HG03139 (cell line): Measurements from ENCODE around the gene METTL2B.
"Not testable (repeated sequence)": the region's sequence is repeated elsewhere in the genome, so short reads cannot be mapped to it uniquely, and the experiment has no call there.

Source experiments
- ATAC-seq: cut with Tn5 transposase; IDR thresholded peaks from one replicate; pipeline ENCODE4 v1.9.1; 2021; ENCODE audit not compliant: unreplicated experiment

The METTL2B gene

DNA sequence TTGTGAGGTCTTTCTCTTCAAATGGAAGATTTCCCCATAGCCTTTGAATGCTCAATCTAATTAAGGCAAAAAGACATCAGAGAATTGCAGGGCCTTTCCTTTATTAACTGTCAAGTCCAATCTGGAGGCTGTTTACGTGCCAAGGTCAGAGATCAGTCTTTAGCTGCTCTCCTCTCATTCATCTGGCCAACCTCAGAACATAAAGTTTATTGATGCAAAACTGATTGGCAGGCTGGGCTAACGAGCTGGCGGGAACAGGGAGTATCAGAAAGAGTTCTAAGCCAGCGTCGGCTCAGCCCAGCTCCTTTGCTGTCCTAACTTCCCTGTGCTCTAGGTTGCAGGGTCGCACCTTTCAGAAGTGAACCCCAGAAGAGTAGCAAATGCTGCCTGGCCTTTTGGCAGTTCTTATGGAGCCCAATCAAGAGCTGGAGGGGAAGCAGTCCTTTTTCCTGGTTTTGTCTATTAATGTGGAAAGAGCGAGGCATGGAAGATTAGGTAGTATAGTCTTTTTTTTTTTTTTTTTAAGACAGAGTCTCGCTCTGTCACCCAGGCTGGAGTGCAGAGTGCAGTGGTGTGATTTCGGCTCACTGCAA lies 47.5 kb downstream of the METTL2B start:
- ATAC-seq, result not testable (repeated sequence)

DNA sequence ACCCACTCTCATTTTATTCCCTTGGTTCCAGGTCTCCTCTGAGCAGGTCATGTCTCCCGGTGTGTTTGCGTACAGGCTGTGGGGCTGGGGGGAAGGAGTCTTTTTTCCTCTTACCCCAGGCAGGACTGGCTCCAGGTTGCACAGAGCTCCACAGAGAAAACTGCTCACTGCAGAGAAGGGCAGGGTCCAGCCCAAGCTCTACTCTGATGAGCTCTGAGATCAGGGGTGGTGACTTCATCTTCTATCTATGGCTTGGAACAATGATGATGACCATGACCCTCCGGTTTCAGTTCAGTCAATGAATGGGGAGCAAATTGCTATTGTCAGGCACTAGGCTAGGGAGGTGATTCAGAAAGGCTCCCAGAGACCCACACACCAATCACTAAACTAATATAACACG lies 49.0 kb downstream of the METTL2B start:
- ATAC-seq, result not testable (repeated sequence)

DNA sequence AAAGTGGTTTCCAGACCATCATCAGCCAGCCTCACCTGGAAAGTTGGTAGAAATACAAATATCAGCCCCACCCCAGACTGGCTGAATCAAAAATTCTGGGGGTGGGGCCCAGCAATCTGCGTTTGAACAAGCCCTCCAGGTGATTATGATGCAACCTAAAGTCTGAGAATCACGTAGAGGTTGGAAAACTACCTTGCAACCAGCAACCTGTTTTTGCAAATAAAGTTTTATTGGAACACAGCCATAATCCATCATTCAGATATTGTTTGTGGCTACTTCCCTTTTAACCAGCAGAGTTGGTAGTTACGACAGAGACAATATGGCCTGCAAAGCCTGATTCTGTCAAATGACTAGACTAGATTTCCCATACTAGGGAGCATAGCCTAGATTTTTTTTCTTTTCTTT lies 49.5 kb downstream of the METTL2B start:
- ATAC-seq, result not testable (repeated sequence)

DNA sequence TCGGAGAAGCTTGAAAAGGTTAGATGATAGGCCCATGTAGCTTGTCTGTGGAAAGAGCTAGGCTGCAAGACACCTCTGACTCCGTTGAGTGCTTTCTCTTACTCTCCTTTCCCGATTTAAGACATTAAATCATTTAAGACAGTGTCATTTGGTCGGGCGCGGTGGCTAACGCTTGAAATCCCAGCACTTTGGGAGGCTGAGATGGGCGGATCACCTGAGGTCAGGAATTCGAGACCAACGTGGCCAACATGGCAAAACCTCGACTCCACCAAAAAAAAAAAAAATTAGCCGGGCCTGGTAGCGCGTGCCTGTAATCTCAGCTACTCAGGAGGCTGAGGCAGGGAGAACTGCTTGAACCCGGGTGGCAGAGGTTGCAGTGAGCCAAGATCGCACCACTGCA lies 52.6 kb downstream of the METTL2B start:
- not testable (repeated sequence) for ATAC-seq

DNA sequence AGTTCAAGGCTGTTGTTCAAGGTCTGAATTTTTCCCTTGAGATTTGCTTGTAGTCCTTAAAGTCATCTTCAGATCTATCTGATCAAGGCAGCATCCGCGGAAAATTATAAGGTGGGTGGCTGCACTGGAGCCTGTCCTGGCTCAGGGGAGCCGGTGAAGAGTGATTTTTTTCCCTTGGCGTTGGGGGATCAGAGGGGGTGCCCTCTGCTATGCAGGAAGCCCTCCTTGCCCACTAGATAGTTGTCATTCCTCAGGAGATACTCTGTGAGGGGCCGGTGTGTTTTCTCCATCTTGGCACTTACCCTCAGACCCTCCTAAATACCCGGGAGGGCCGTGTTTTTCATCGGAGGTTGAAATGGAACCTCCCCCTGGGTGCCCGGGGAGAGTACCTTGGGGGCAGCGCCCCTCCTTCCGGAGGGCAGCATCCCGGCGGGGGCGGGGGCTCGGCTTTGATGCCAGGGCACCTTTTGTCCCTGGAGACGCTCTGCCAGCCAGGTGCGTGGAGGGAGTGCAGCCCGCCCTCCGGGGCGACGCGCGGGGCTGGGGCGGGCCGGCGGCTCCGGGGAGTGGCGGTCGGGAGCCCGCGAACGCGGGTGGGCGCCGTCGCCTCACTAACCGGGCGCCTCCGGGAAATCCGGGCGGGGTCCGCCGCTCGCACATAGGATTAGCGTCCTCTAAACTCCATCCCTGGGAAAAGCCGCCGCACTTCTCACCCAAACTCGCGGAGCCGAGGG lies 53.7 kb downstream of the METTL2B start:
- ATAC-seq, result peak; percentile 17

GRCh38 chr7:128530855-128531104 lies 54.2 kb downstream of the METTL2B start:
- ATAC-seq, result no peak

DNA sequence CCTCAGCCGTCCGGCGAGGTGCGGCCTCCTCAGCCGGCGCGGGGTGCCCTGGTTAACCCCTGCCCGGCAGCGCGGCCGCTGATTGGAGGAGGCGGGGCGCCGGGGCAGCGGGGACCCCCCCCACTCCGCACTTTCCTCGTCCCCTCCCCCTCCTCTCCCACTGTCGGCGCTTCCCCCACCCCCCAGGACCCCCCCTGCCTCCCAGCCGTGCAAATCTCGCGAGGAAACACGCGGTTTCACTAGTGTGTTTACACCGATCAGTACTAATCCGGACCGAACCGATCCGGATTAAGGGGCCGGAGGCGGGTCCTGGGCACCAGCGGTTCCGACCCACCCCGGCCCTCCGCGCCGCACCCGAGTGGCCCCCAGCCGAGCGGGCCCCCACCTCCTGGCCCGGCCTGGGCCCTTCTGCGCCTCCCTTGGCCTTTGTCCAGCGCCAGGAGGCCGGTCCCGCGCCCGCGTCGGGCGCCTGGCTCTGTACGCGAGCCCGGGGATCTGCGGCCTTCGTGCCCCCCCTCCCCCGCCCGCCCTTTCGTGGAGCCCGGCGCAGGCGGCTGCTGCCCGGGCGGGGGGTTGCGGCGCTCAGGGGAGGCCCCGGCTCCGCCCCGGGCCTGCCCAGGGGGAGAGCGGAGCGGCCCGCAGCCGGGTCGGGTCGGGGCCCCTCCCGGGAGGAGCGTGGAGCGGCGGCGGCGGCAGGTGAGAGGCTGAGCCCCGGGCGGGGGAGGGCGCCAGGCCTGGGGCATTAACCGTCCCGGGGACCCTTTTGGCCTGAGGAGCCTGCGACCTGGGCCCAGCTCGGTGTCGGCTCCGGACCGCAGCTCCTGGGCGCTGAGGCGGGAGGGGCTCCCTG lies 54.8 kb downstream of the METTL2B start:
- peak; percentile 57 for ATAC-seq

GRCh38 chr7:128531955-128532478 lies 55.5 kb downstream of the METTL2B start:
- not testable (repeated sequence) for ATAC-seq

DNA sequence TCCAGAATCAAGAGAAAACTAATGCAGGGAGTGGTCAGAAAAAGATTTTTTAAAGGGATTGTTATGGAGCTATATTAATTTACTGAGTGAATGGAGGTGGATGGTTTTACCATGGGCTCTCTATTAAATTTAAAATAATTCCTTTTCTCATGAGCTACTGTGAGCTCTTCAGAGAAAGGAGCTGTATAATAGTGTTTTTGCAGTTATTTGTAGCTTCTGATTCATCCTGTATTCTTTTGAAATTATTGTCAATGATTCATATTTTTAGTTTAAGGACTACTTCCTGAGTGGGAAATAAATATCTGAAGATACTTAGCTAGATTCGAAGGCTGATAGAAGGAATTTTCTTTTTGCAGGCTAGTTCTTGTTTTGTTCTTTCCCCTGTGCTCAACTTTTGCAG lies 56.4 kb downstream of the METTL2B start:
- not testable (repeated sequence) for ATAC-seq

- not testable (repeated sequence) for ATAC-seq
Observed at GRCh38 chr7:128537410-128537809, 60.9 kb downstream of the METTL2B start.

DNA sequence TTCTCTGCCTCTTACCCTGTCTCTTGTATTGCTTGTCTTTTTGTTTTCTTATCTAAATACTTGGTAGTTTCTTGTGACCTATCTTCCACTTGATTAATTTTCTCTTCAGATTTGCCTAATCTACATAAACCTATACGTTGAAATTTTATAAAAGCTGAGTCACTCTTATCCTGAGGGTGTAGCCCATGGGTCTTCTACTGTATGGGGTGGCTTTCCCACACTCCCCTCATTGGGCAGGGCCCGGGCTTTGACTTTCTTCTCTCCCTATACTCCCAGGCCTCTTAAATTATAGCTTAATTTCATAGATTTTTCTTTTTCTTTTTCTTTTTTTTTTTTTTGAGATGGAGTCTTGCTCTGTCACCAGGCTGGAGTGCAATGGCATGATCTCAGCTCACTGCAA lies 66.0 kb downstream of the METTL2B start:
- not testable (repeated sequence) for ATAC-seq

- not testable (repeated sequence) for ATAC-seq
Observed at GRCh38 chr7:128543300-128543699, 66.8 kb downstream of the METTL2B start.

DNA sequence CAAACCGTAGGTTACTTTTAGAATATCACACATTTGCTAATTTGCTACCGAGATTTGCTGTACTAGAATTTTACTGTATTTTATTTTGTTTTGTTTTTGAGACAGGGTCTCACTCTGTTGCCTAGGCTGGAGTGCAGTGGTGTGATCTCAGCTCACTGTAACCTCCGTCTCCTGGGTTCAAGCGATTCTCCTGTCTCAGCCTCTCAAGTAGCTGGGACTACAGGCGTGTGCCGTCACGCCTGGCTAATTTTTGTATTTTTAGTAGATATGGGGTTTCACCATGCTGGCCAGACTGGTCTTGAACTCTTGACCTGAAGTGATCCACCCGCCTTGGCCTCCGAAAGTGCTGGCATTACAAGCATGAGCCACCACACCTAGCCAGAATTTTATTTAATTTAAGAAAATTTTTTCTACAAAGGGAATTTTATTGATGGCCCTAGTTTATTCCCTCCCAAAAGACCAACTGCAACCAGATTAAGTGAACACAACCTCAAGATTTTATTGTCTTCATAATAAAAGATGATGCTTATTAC lies 69.8 kb downstream of the METTL2B start:
- ATAC-seq, result not testable (repeated sequence)

GRCh38 chr7:128550920-128551319 lies 74.4 kb downstream of the METTL2B start:
- ATAC-seq, result no peak

- not testable (repeated sequence) for ATAC-seq
Observed at GRCh38 chr7:128554394-128554793, 77.8 kb downstream of the METTL2B start.
